ENCODE measurements around the gene NCKAP1.

NCKAP1 gene

GRCh38 chr2:183037074-183037552 lies 1.1 kb downstream of the NCKAP1 start:
- H3K27me3 ChIP-seq (replicated peaks in 2 of 5; ENCODE audit: control insufficient read depth in 4 of 5, insufficient read depth in 5 of 5, low read length in 4 of 5): peaks cover 25 to 81% (median 34%) of the 10 kb centered on the region in 5 experiments
- H3K9me3 ChIP-seq (ENCODE audit: control extremely low read depth in 1 of 5, control insufficient read depth in 4 of 5, insufficient read depth in 2 of 5, low read depth in 1 of 5, low read length in 4 of 5): no peaks in the 10 kb centered on the region
- ChIA-PET POLR2A (no interaction called here), CTCF (interaction anchor here (1.0 kb wide), 1 partner anchor 88 kb away, joined by 3 read pairs; no protein-coding TSS in a partner anchor)
- H3K27ac ChIP-seq (ENCODE audit: insufficient read depth in 1 of 2, low read depth in 1 of 2, low read length in 2 of 2, poor library complexity in 1 of 2, severe bottlenecking in 2 of 2): peak overlapping the region in 1 of 2 experiments; percentile 38
- DNase-seq: peak in 2 of 3 donors; percentile 19 to 33
- no peaks in the 10 kb centered on the region for H3K36me3 ChIP-seq (ENCODE audit: control insufficient read depth in 4 of 4, insufficient read depth in 4 of 4, low read length in 3 of 4)
- peaks cover 7 to 30% (median 23%) of the 10 kb centered on the region in 4 experiments for H3K4me1 ChIP-seq (ENCODE audit: control extremely low read depth in 1 of 4, control insufficient read depth in 4 of 4, insufficient read depth in 4 of 4, low read length in 3 of 4)
- peak overlapping the region in 6 of 7 experiments; percentile 26 to 80 (median 61) for H3K4me3 ChIP-seq (ENCODE audit: control insufficient read depth in 1 of 7, extremely low read depth in 1 of 7, insufficient read depth in 4 of 7, low read depth in 2 of 7, low read length in 6 of 7)
- 17% methylated on average over 2 of the region's 4 CpGs for WGBS (ENCODE audit: insufficient coverage)

GRCh38 chr2:183035954-183036669 lies 2.1 kb downstream of the NCKAP1 start:
- POLR2A ChIA-PET: interaction anchor here (0.6 kb wide), 1 partner anchor 10 kb away, joined by 3 read pairs; no protein-coding TSS in a partner anchor
- peaks cover 7 to 30% (median 23%) of the 10 kb centered on the region in 4 experiments for H3K4me1 ChIP-seq (ENCODE audit: control extremely low read depth in 1 of 4, control insufficient read depth in 4 of 4, insufficient read depth in 4 of 4, low read length in 3 of 4)
- H3K36me3 ChIP-seq (ENCODE audit: control insufficient read depth in 4 of 4, insufficient read depth in 4 of 4, low read length in 3 of 4): no peaks in the 10 kb centered on the region
- no peak overlapping the region for H3K4me3 ChIP-seq (ENCODE audit: control insufficient read depth in 1 of 7, extremely low read depth in 1 of 7, insufficient read depth in 4 of 7, low read depth in 2 of 7, low read length in 6 of 7)
- H3K27ac ChIP-seq (ENCODE audit: insufficient read depth in 1 of 2, low read depth in 1 of 2, low read length in 2 of 2, poor library complexity in 1 of 2, severe bottlenecking in 2 of 2): peak overlapping the region in 1 of 2 experiments; percentile 38
- CTCF ChIA-PET: interaction anchor here (1.0 kb wide), 1 partner anchor 89 kb away, joined by 3 read pairs; no protein-coding TSS in a partner anchor
- H3K9me3 ChIP-seq (ENCODE audit: control extremely low read depth in 1 of 5, control insufficient read depth in 4 of 5, insufficient read depth in 2 of 5, low read depth in 1 of 5, low read length in 4 of 5): no peaks in the 10 kb centered on the region
- H3K27me3 ChIP-seq (replicated peaks in 2 of 5; ENCODE audit: control insufficient read depth in 4 of 5, insufficient read depth in 5 of 5, low read length in 4 of 5): peaks cover 22 to 82% (median 42%) of the 10 kb centered on the region in 5 experiments
- WGBS (ENCODE audit: insufficient coverage): no CpG with 5 or more reads among the region's 2 CpGs
- DNase-seq: peak; percentile 53 to 84 (median 83)

GRCh38 chr2:183035298-183035953 lies 2.8 kb downstream of the NCKAP1 start:
- Histone ChIP-seq H3K27me3 (replicated peaks in 2 of 5; ENCODE audit: control insufficient read depth in 4 of 5, insufficient read depth in 5 of 5, low read length in 4 of 5) (peaks cover 24 to 79% (median 42%) of the 10 kb centered on the region in 5 experiments), H3K36me3 (ENCODE audit: control insufficient read depth in 4 of 4, insufficient read depth in 4 of 4, low read length in 3 of 4) (no peaks in the 10 kb centered on the region), H3K4me1 (ENCODE audit: control extremely low read depth in 1 of 4, control insufficient read depth in 4 of 4, insufficient read depth in 4 of 4, low read length in 3 of 4) (peaks cover 7 to 30% (median 23%) of the 10 kb centered on the region in 4 experiments), H3K27ac (ENCODE audit: insufficient read depth in 1 of 2, low read depth in 1 of 2, low read length in 2 of 2, poor library complexity in 1 of 2, severe bottlenecking in 2 of 2) (peak overlapping the region in 1 of 2 experiments; percentile 38), H3K4me3 (ENCODE audit: control insufficient read depth in 1 of 7, extremely low read depth in 1 of 7, insufficient read depth in 4 of 7, low read depth in 2 of 7, low read length in 6 of 7) (no peak overlapping the region), H3K9me3 (ENCODE audit: control extremely low read depth in 1 of 5, control insufficient read depth in 4 of 5, insufficient read depth in 2 of 5, low read depth in 1 of 5, low read length in 4 of 5) (no peaks in the 10 kb centered on the region)
- ChIA-PET CTCF (interaction anchor here (0.7 kb wide), 1 partner anchor 92 kb away, joined by 3 read pairs; no protein-coding TSS in a partner anchor), POLR2A (interaction anchor here (0.6 kb wide), 1 partner anchor 10 kb away, joined by 3 read pairs; no protein-coding TSS in a partner anchor)
- WGBS (ENCODE audit: insufficient coverage): no CpG with 5 or more reads among the region's 2 CpGs
- no peak for DNase-seq

- H3K4me3 ChIP-seq (ENCODE audit: control insufficient read depth in 1 of 7, extremely low read depth in 1 of 7, insufficient read depth in 4 of 7, low read depth in 2 of 7, low read length in 6 of 7): no peak overlapping the region
- peak in 2 of 3 donors; percentile 11 to 20 for DNase-seq
- no peak overlapping the region for H3K27ac ChIP-seq (ENCODE audit: insufficient read depth in 1 of 2, low read depth in 1 of 2, low read length in 2 of 2, poor library complexity in 1 of 2, severe bottlenecking in 2 of 2)
- POLR2A ChIA-PET: no interaction called here
- CTCF ChIA-PET: interaction anchor here (0.7 kb wide), 1 partner anchor 92 kb away, joined by 3 read pairs; no protein-coding TSS in a partner anchor
- peaks cover 7 to 30% (median 23%) of the 10 kb centered on the region in 4 experiments for H3K4me1 ChIP-seq (ENCODE audit: control extremely low read depth in 1 of 4, control insufficient read depth in 4 of 4, insufficient read depth in 4 of 4, low read length in 3 of 4)
- H3K9me3 ChIP-seq (ENCODE audit: control extremely low read depth in 1 of 5, control insufficient read depth in 4 of 5, insufficient read depth in 2 of 5, low read depth in 1 of 5, low read length in 4 of 5): no peaks in the 10 kb centered on the region
- H3K36me3 ChIP-seq (ENCODE audit: control insufficient read depth in 4 of 4, insufficient read depth in 4 of 4, low read length in 3 of 4): no peaks in the 10 kb centered on the region
- WGBS (ENCODE audit: insufficient coverage): no CpG with 5 or more reads among the region's 1 CpG
- H3K27me3 ChIP-seq (replicated peaks in 2 of 5; ENCODE audit: control insufficient read depth in 4 of 5, insufficient read depth in 5 of 5, low read length in 4 of 5): peaks cover 23 to 79% (median 41%) of the 10 kb centered on the region in 5 experiments
These were observed 3.5 kb downstream of the NCKAP1 start for GRCh38 chr2:183034806-183035205.

- WGBS (ENCODE audit: insufficient coverage): 100% methylated on average over 1 of the region's 1 CpG
- CTCF ChIA-PET: interaction anchor here (1.2 kb wide), 1 partner anchor 54 kb away, joined by 3 read pairs; no protein-coding TSS in a partner anchor
These were observed 4.3 kb downstream of the NCKAP1 start for GRCh38 chr2:183033951-183034350.

GRCh38 chr2:183031911-183032794 lies 6.1 kb downstream of the NCKAP1 start:
- WGBS (ENCODE audit: insufficient coverage): 100% methylated on average over 2 of the region's 4 CpGs
- Histone ChIP-seq H3K27me3 (replicated peaks in 2 of 5; ENCODE audit: control insufficient read depth in 4 of 5, insufficient read depth in 5 of 5, low read length in 4 of 5) (peaks cover 18 to 67% (median 35%) of the 10 kb centered on the region in 5 experiments), H3K4me1 (ENCODE audit: control extremely low read depth in 1 of 4, control insufficient read depth in 4 of 4, insufficient read depth in 4 of 4, low read length in 3 of 4) (peaks cover 3 to 14% (median 7%) of the 10 kb centered on the region in 4 experiments), H3K4me3 (ENCODE audit: control insufficient read depth in 1 of 7, extremely low read depth in 1 of 7, insufficient read depth in 4 of 7, low read depth in 2 of 7, low read length in 6 of 7) (no peak overlapping the region), H3K27ac (ENCODE audit: insufficient read depth in 1 of 2, low read depth in 1 of 2, low read length in 2 of 2, poor library complexity in 1 of 2, severe bottlenecking in 2 of 2) (no peak overlapping the region), H3K9me3 (ENCODE audit: control extremely low read depth in 1 of 5, control insufficient read depth in 4 of 5, insufficient read depth in 2 of 5, low read depth in 1 of 5, low read length in 4 of 5) (no peaks in the 10 kb centered on the region), H3K36me3 (ENCODE audit: control insufficient read depth in 4 of 4, insufficient read depth in 4 of 4, low read length in 3 of 4) (no peaks in the 10 kb centered on the region)
- CTCF ChIA-PET: interaction anchor here (0.9 kb wide), 1 partner anchor 9 kb away, joined by 4 read pairs; no protein-coding TSS in a partner anchor
- POLR2A ChIA-PET: no interaction called here
- no peak for DNase-seq

More at GRCh38 chr2:183033951-183034350, 4.3 kb downstream of the NCKAP1 start:
- no peak overlapping the region for H3K4me3 ChIP-seq (ENCODE audit: control insufficient read depth in 1 of 7, extremely low read depth in 1 of 7, insufficient read depth in 4 of 7, low read depth in 2 of 7, low read length in 6 of 7)
- DNase-seq: no peak
- no peak overlapping the region for H3K27ac ChIP-seq (ENCODE audit: insufficient read depth in 1 of 2, low read depth in 1 of 2, low read length in 2 of 2, poor library complexity in 1 of 2, severe bottlenecking in 2 of 2)
- peaks cover 5 to 29% (median 20%) of the 10 kb centered on the region in 4 experiments for H3K4me1 ChIP-seq (ENCODE audit: control extremely low read depth in 1 of 4, control insufficient read depth in 4 of 4, insufficient read depth in 4 of 4, low read length in 3 of 4)
- POLR2A ChIA-PET: no interaction called here
- peaks cover 23 to 77% (median 40%) of the 10 kb centered on the region in 5 experiments for H3K27me3 ChIP-seq (replicated peaks in 2 of 5; ENCODE audit: control insufficient read depth in 4 of 5, insufficient read depth in 5 of 5, low read length in 4 of 5)
- no peaks in the 10 kb centered on the region for H3K36me3 ChIP-seq (ENCODE audit: control insufficient read depth in 4 of 4, insufficient read depth in 4 of 4, low read length in 3 of 4)
- H3K9me3 ChIP-seq (ENCODE audit: control extremely low read depth in 1 of 5, control insufficient read depth in 4 of 5, insufficient read depth in 2 of 5, low read depth in 1 of 5, low read length in 4 of 5): no peaks in the 10 kb centered on the region
